ENCODE data around the gene SKAP2.

- TF ChIP-seq ZBTB11 (tag by site-specific recombination; conservative IDR thresholded peaks at IDR 0.05; ENCODE audit: low read depth) (no peak), TCF7L2 (IDR thresholded peaks at IDR 0.05; ENCODE audit: borderline replicate concordance, low read depth, low read length) (no peak), ZBTB49 (tag by site-specific recombination; IDR thresholded peaks at IDR 0.05; ENCODE audit: low read depth) (no peak), ZNF398 (tag by site-specific recombination; IDR thresholded peaks at IDR 0.05) (no peak), KLF9 (tag by site-specific recombination; IDR thresholded peaks at IDR 0.05; ENCODE audit: low read depth) (no peak), CTCF (tag by site-specific recombination; IDR thresholded peaks at IDR 0.05) (no peak), ZNF843 (tag by site-specific recombination; IDR thresholded peaks at IDR 0.05) (no peak), ZNF138 (tag by site-specific recombination; IDR thresholded peaks at IDR 0.05; ENCODE audit: borderline replicate concordance) (no peak), PATZ1 (tag by site-specific recombination; IDR thresholded peaks at IDR 0.05) (no peak), ZNF629 (tag by site-specific recombination; IDR thresholded peaks at IDR 0.05) (no peak), ZNF274 (IDR thresholded peaks at IDR 0.05; ENCODE audit: low read length) (no peak), ZNF274 (tag by site-specific recombination; IDR thresholded peaks at IDR 0.05; ENCODE audit: borderline replicate concordance) (no peak)
Measured at GRCh38 chr7:26779978-26780595, 84.3 kb downstream of the SKAP2 start.
